Measurements from ENCODE around the gene LETM1.

DNA sequence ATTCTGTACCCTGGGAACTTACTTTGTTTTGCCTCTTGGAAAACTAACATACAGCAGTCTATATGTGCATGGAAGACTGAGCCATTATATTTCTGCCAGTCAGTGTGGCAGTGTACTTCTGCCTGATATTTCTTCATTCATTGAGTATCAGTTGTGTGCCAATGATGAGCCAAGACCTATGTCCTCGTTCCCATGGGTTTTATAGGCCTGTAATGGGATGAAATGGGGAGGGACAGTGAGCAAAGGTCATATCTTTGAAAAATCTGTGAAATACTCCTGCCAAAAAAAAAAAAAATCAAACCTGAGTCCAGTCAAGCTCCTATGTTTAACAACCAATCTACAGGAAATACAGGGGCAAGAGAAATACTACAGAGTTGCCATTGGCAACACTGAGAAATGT lies 24.4 kb upstream of the LETM1 start:
- TF ChIP-seq CTCF (IDR thresholded peaks at IDR 0.05) (no peak), POLR2A (IDR thresholded peaks at IDR 0.05) (no peak)
